Smooth muscle cell (in vitro differentiated cells): ENCODE measurements around the gene RNF14. TPM values are rescaled to one million over a fixed set of nuclear protein-coding genes. Genes with fewer than 3 reads are reported as not detected.
"Not testable (repeated sequence)": the region's sequence is repeated elsewhere in the genome, so short reads cannot be mapped to it uniquely, and the experiment has no call there.

Experiments
- DNase-seq: peaks from one replicate; lab custom pipeline; 2025; ENCODE audit not compliant: unreplicated experiment; lab: John Stamatoyannopoulos, UW
- H2AFZ ChIP-seq: fragments of 200-600 bp; sonication (generic); 2 replicates; pipeline ENCODE4 v1.6.0; 2016; ENCODE audit warnings: antibody characterized with exemption, low read depth, mild to moderate bottlenecking
- H3F3A ChIP-seq: fragments of 200-600 bp; sonication (generic); 2 replicates; pipeline ENCODE4 v1.6.0; 2017; ENCODE audit warnings: antibody characterized with exemption, low read depth
- H3K27ac ChIP-seq: fragments of 200-600 bp; sonication (generic); 2 replicates; pipeline ENCODE4 v1.5.1; 2016; ENCODE audit warnings: low read depth, mild to moderate bottlenecking
- H3K27me3 ChIP-seq: fragments of 200-600 bp; sonication (generic); 2 replicates; pipeline ENCODE4 v1.6.1; 2016; ENCODE audit warnings: low read depth, mild to moderate bottlenecking
- H3K36me3 ChIP-seq: fragments of 200-600 bp; sonication (generic); 2 replicates; pipeline ENCODE4 v1.5.1; 2016; ENCODE audit warnings: low read depth
- H3K4me1 ChIP-seq: fragments of 200-600 bp; sonication (generic); 2 replicates; pipeline ENCODE4 v1.5.1; 2016; ENCODE audit warnings: low read depth
- H3K4me2 ChIP-seq: fragments of 200-600 bp; sonication (generic); 2 replicates; pipeline ENCODE4 v1.6.0; 2016; ENCODE audit warnings: mild to moderate bottlenecking
- H3K4me3 ChIP-seq: fragments of 200-600 bp; sonication (generic); 2 replicates; pipeline ENCODE4 v1.5.1; 2016; ENCODE audit warnings: mild to moderate bottlenecking
- H3K79me2 ChIP-seq: fragments of 200-600 bp; sonication (generic); 2 replicates; pipeline ENCODE4 v1.6.0; 2016; ENCODE audit warnings: low read depth, mild to moderate bottlenecking
- H3K9ac ChIP-seq: fragments of 200-600 bp; sonication (generic); 2 replicates; pipeline ENCODE4 v1.6.0; 2016; ENCODE audit warnings: low read depth
- H3K9me3 ChIP-seq: fragments of 200-600 bp; sonication (generic); replicated peaks from 2 replicates; pipeline ENCODE4 v1.5.1; 2016; ENCODE audit warnings: low read depth
- H4K20me1 ChIP-seq: fragments of 200-600 bp; sonication (generic); 2 replicates; pipeline ENCODE4 v1.6.0; 2016; ENCODE audit warnings: low read depth
- CTCF ChIP-seq: fragments of 200-600 bp; sonication (generic); IDR thresholded peaks from 2 replicates; pipeline ENCODE4 v1.5.1; 2017; ENCODE audit warnings: borderline replicate concordance, mild to moderate bottlenecking, antibody characterized with exemption; ENCODE audit not compliant: insufficient read depth, poor library complexity, severe bottlenecking
- WGBS: methylation state at CpG from one replicate; pipeline ENCODE4 v1.1.7; 2016; ENCODE audit warnings: low lambda C conversion rate; 5-methylcytosine and 5-hydroxymethylcytosine counted together
- polyA plus RNA-seq: library from polyadenylated mRNA; unstranded; fragments of >200 nt; fragmentation: Nextera tagmentation; extraction: Ambion mirVana; gene quantifications from 2 replicates; pipeline ENCODE4 v1.2.1, GENCODE V29; 2016
- total RNA-seq: library from RNA; depleted of rRNA; stranded (reverse); fragments of >200 nt; gene quantifications from 2 replicates; pipeline ENCODE4 v1.2.3, GENCODE V29; 2014

The RNF14 gene
- total and polyA plus RNA-seq, 2 experiments from 2014 or later: 43.8 to 76.4 TPM

DNA sequence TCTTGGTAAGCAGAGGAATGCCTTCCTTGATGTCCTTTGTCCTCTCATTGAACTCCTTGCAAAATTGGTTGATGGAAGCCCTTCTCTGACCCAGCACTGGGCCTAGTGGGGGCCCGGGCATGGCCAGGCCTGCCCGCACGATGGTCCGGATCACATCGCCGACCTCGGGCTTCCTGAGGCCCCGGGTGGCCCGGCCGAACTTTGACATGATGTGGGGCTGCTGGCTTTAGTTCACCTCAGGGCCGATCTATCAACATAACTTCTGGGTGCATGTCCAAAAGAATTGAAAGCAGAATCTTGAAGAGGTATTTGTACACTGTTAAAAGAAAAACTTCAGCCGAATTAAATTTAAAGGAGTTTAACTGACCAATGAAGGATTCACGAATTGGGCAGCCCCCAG, 68.0 kb downstream of the RNF14 start:
- Histone ChIP-seq H3K4me1 (no peaks in the 10 kb centered on the region), H3K27ac (no peak overlapping the region), H3K4me2 (no peak overlapping the region), H3K36me3 (no peaks in the 10 kb centered on the region), H3K4me3 (no peak overlapping the region), H2AFZ (no peak overlapping the region), H4K20me1 (no peaks in the 10 kb centered on the region), H3K9me3 (no peaks in the 10 kb centered on the region), H3F3A (no peaks in the 10 kb centered on the region), H3K79me2 (no peaks in the 10 kb centered on the region), H3K27me3 (no peaks in the 10 kb centered on the region), H3K9ac (no peak overlapping the region)
- no peak for DNase-seq
- TF ChIP-seq CTCF: no peak
- 96% methylated on average over 13 of the region's 13 CpGs for WGBS

DNA sequence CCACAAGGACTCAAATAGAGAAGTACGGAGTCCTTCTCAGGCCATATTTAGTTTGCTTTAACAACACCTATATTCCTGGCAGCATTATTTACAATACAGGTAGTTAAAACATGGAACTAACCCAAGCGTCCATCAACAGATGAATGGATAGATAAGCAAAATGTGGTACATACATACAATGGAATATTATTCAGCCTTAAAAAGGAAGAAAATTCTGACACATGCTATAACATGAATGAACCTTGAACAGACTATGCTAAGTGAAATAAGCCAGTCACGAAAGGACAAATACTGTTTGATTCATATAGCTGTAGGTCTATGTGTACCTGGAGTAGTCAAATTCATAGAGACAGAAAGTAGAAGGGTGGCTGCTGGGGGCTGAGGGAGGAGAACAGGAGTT, 68.7 kb downstream of the RNF14 start:
- 94% methylated on average over 3 of the region's 3 CpGs for WGBS
- not testable (repeated sequence) for H3K27ac ChIP-seq, H3K79me2 ChIP-seq, H3K9ac ChIP-seq, H2AFZ ChIP-seq, H3K36me3 ChIP-seq, H3K4me2 ChIP-seq, H3F3A ChIP-seq, H3K27me3 ChIP-seq, H3K4me1 ChIP-seq, DNase-seq, H3K9me3 ChIP-seq, H4K20me1 ChIP-seq, H3K4me3 ChIP-seq

GRCh38 chr5:142038735-142039134, 69.8 kb downstream of the RNF14 start:
- TF ChIP-seq CTCF: no peak
- H3K9me3 ChIP-seq: no peaks in the 10 kb centered on the region
- no peak overlapping the region for H3K4me3 ChIP-seq
- DNase-seq: no peak
- WGBS: 100% methylated on average over 2 of the region's 2 CpGs
- H3K4me2 ChIP-seq: no peak overlapping the region
- no peaks in the 10 kb centered on the region for H3F3A ChIP-seq
- no peak overlapping the region for H2AFZ ChIP-seq
- H3K36me3 ChIP-seq: no peaks in the 10 kb centered on the region
- no peaks in the 10 kb centered on the region for H3K4me1 ChIP-seq
- no peak overlapping the region for H3K27ac ChIP-seq
- no peaks in the 10 kb centered on the region for H4K20me1 ChIP-seq
- H3K27me3 ChIP-seq: no peaks in the 10 kb centered on the region
- H3K79me2 ChIP-seq: no peaks in the 10 kb centered on the region
- no peak overlapping the region for H3K9ac ChIP-seq

Other genes starting within 250 kb of the RNF14 start
- gene PCDH1, start 90.7 kb upstream of the RNF14 start, total RNA-seq: 4.5 and 14.7 TPM in 2 replicates
- 2.5 and 3.1 TPM in 2 replicates for gene PCDH1, start 90.7 kb upstream of the RNF14 start, polyA plus RNA-seq
- gene DELE1, start 45.2 kb upstream of the RNF14 start, total RNA-seq: 32.0 and 35.8 TPM in 2 replicates
- gene DELE1, start 45.2 kb upstream of the RNF14 start, polyA plus RNA-seq: 20.7 and 21.5 TPM in 2 replicates
- gene PCDH12, start 10.9 kb upstream of the RNF14 start, total RNA-seq: not detected in 2 replicates
- gene PCDH12, start 10.9 kb upstream of the RNF14 start, polyA plus RNA-seq: 0.21 and 0.25 TPM in 2 replicates
- gene GNPDA1, start 43.9 kb downstream of the RNF14 start, total RNA-seq: 20.7 and 29.6 TPM in 2 replicates
- gene GNPDA1, start 43.9 kb downstream of the RNF14 start, polyA plus RNA-seq: 28.3 and 30.3 TPM in 2 replicates
- gene NDFIP1, start 139.7 kb downstream of the RNF14 start, total RNA-seq: 71.6 and 76.6 TPM in 2 replicates
- gene NDFIP1, start 139.7 kb downstream of the RNF14 start, polyA plus RNA-seq: 41.6 and 44.5 TPM in 2 replicates